Measurements from ENCODE around the gene PTRH1.

The PTRH1 gene

DNA sequence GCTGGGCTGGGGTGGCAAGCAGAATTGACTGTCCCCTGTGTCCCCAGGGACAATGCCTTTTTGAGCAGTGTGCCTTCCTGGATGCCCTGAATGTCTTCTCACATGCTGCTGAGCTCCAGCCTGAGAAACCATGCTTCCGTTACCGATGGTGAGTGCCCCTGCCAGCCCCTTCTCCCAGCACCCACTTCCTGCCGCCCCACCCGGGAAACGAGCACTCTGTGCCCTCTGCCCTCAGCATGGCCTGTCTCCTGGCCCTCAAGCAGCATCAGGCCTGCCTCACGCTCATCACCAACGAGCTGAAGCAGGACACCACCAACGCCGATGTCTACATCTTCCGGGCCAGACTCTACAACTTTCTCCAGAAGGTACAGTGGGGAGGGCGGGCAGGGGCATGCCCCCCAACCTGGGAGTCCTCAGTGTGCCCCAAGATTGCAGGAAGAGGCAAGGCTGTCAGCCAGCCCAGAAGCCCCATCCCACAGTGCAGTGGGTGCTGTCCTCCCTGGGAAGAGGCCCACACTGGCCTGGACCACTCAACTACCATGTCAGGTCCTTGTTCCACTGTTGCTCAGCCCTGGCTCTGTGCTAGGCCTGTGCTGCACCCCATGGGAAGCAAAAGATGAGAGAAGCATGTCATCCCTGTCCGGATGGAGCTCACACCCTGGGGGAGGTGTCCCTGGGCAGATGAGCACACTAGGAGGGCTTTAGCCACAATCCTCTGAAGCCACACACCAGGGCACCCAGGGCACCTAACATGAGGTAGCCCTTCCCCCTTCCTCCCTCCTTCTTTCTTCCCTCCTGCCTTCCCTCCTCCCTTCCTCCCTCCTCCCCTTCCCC lies 4.8 kb upstream of the PTRH1 start:
- no peak for DNase-seq (ENCODE audit: low read depth)

GRCh38 chr9:127717766-127718165 lies 2.3 kb upstream of the PTRH1 start:
- no peak for DNase-seq (ENCODE audit: low read depth)

- no peak for DNase-seq (ENCODE audit: low read depth)
Observed at GRCh38 chr9:127716412-127716811, 949 bp upstream of the PTRH1 start.

DNA sequence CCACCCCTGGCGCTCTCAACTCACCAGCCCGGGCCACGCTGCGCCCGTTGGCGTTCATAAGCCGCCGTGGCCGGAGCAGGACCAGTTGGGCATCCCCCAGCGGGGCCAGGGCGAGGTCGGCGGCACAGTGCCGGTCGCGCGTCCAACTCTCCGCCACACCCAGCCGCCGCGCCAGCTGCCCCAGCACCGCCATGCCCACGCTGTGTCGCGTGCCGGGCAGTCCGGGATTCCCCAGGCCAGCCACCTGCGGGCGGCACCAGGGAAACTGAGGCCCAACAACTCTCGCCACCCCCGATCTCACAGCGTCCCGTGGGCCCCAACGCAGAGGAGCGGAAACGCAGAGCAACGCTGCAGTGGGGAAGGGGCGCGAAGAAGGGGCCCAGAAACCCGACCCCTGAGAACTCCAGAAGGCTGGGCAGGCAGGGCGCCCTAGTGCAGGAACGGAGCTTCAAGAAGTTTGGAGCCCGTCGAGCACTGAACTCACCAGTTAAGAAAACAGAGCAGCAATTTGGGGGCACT lies 453 bp downstream of the PTRH1 start:
- DNase-seq (ENCODE audit: low read depth), result no peak

DNA sequence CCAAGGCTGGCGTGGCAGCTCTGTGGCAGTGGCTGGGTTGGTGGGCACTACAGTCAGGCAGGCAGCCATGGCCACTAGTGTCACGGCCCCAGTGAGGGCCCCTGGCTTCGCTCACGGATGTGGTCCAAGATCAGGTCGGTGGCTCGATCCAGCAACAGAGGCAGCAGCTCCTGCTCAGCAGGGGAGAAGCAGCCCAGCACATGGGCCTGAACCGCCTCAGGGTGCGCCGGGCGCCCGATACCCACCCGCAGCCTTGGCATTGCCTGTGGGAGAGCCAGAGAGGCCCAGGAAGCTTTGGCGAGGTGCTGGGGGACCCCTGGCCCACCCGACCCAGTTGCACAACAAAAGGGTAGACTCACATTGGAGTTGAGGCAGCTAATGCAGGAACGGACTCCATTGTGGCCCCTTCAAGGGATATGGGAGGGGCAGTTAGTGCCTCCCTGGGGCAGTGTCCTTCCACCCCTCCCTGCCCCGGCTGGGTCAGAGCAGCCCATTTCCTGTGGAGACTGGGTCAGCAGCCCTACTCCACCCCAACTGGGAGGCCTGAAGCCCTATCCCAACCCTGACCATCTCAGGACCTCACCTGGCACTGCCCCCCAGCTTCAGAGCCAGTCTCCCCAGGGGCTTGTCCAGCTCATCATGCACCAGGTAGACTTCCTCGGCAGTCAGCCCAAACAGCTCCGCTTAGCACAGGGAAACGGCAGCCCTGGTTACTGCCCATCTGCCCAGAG lies 1.3 kb downstream of the PTRH1 start:
- DNase-seq (ENCODE audit: low read depth), result no peak

GRCh38 chr9:127712867-127713266 lies 2.6 kb downstream of the PTRH1 start:
- no peak for DNase-seq (ENCODE audit: low read depth)

DNA sequence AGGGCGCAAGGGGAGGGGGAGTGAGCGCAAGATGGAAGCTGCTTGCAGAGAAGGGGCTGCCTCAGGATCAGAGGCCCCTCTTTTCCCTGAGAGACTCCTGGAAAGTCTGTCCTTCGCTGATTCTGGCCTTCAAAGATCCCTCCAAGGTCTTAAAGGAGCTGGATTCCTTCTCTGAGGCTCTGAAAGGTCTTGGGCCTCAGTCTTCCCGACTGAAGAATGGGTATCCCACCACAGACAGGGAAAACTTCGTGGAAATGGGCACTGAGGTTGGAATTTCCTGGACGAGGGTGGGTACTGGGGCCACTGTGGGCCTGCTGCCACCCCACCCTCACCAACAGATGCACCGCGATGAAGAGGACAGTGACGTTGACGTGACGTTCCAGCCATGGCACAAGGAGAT lies 3.1 kb downstream of the PTRH1 start:
- no peak for DNase-seq (ENCODE audit: low read depth)

GRCh38 chr9:127711831-127712274 lies 3.6 kb downstream of the PTRH1 start:
- no peak for DNase-seq (ENCODE audit: low read depth)

- no peak for DNase-seq (ENCODE audit: low read depth)
Observed at GRCh38 chr9:127711226-127711701, 4.2 kb downstream of the PTRH1 start.

GRCh38 chr9:127710204-127710783 lies 5.2 kb downstream of the PTRH1 start:
- no peak for DNase-seq (ENCODE audit: low read depth)

GRCh38 chr9:127708952-127709587 lies 6.4 kb downstream of the PTRH1 start:
- DNase-seq (ENCODE audit: low read depth), result no peak

- no peak for DNase-seq (ENCODE audit: low read depth)
Observed at GRCh38 chr9:127707766-127708165, 7.7 kb downstream of the PTRH1 start.

DNA sequence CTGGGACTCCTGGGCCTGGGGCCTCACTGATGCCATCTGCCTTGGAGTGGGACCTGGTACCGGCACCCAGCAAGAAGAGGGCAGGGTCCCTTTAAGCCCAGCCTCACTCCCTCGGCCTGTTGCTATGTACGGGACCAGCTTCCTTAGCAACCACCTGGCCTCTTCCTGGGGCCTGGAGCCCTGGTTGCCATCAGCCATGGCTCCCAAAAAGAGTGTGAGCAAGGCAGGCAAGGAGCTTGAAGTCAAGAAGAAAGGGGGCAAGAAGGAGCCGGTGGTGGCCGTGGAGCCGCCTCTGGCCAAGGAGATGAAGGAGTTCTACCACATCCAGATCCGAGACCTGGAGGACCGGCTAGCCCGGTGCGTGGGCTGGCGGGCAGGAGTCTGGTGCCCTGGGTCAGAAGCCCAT lies 8.6 kb downstream of the PTRH1 start, which contains the start of gene CFAP157:
TSS of gene CFAP157 (plus strand) at position 153 of the 406 bp plus-strand sequence. CDS start at position 197, 44 bp downstream.
- no peak for DNase-seq (ENCODE audit: low read depth)

GRCh38 chr9:127705577-127706379 lies 9.7 kb downstream of the PTRH1 start:
- DNase-seq (ENCODE audit: low read depth), result no peak

DNA sequence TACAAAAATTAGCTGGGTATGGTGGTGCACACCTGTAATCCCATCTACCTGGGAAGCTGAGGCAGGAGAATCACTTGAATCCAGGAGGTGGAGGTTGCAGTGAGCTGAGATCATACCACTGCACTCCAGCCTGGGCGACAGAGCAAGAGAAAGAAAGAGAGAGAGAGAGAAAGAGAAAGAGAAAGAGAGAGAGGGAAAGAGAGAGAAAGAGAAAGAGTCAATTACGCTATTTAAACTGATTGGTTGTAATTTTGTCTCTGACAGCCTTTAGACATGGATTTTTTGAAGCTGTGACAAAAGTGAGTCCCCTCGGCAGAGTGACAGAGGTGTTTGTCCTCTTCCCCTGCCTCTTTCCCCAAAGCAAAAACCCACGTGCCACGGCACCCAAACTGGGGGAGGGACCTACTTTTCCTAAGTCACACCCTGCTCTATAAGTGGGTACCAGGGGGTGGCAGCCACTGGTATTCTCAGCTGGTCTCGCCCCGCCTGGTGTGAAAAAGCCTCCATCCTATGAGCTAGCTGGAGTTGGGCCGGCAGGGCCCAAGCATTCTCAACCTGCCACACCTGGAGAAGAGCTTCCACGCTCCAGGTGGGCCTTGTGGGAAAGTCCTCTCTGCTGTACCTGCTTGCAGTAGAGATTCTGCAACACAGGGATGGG lies 12.0 kb downstream of the PTRH1 start:
- DNase-seq (ENCODE audit: low read depth), result no peak

DNA sequence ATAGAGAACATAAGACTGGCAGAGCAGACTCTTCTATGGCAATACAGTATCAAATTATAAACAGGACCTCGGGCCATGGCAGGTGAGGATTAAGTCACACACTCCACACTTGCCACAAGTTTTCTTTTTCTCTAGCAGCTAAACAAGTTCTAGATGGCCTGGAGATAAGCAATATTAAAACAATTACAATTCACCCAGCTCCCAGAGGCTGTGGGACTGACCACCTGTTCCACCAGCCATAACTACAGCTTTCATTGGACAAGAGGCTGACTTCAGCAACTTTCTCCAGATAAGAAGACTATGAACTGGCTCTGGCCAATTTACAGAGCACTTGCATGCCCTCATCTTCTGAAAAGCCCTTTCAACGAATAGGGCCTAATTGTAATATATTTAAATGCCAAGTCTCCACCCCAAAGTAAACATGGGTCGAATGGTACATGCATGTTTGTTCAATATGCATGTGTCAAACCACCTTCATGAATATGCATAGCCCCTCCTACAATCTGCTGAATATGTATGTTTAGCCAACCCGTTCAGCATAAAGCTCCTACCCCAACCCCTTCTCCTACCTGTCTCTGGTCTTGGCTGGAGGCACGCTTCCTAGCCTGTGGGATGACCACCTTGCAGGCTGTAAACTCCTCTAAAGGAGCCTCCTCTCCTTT lies 14.7 kb downstream of the PTRH1 start:
- no peak for DNase-seq (ENCODE audit: low read depth)

GRCh38 chr9:127700140-127700539 lies 15.3 kb downstream of the PTRH1 start:
- no peak for DNase-seq (ENCODE audit: low read depth)

DNA sequence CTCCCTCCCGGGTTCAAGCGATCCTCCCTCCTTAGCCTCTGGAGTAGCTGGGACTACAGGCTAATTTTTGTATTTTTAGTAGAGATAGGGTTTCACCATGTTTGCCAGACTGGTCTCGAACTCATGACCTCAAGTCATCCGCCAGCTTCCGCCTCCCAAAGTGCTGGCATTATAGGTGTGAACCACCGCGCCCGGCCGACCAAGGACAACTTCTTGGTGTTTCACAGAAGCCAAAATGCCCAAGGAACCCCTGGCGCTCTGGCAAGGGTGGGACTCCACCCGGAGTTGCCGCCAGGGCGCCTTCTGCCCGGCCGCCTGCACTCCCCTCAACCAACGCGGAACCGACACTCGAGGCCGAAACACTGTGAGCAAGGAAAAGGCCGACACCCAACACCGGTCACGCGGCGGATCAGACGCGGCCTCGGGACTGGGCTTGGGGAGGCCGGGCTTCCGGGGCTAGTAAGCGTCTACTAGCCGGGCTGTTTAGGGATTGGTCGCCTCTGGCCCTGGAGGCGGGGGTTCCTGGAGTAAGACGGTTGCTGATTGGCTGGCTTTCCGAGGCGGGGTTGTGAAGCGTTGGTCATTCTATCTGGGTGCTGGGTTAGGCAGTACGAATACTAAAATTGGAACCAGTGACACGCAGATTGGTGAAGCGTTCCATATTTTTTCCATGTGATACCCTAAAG lies 16.3 kb downstream of the PTRH1 start:
- peak; percentile 70 for DNase-seq (ENCODE audit: low read depth)

- DNase-seq (ENCODE audit: low read depth), result no peak
Observed at GRCh38 chr9:127698386-127698785, 17.1 kb downstream of the PTRH1 start.

Data from activated T-helper 1 cell treated with Interleukin-2 at 50 U/mL for 16 hours (primary cell).